Stomach (tissue), 4 donors: ENCODE data around the gene DNM3.

Experiments
- EP300 ChIP-seq: sonication (generic); formaldehyde crosslinking; IDR thresholded peaks from one replicate; pipeline ENCODE4 v1.6.1; 2017; ENCODE audit warnings: antibody characterized with exemption
- POLR2A ChIP-seq, 4 donors: fragments of 450-650 bp; IDR thresholded peaks; one replicate each; pipeline ENCODE4 v1.6.1; 2016; ENCODE audit warnings: antibody characterized with exemption in 4 of 4, control low read depth in 2 of 4, mild to moderate bottlenecking in 1 of 4, moderate library complexity in 1 of 4
- TF ChIP-seq, protein P1 (sequence below), 7 experiments: fragments of 450-650 bp in 4 of 7; fragments of 200-600 bp in 3 of 7; sonication (generic) in 3 of 7; IDR thresholded peaks; one replicate each; pipeline ENCODE4 v1.5.1; 2016 to 2019; ENCODE audit warnings: antibody characterized with exemption in 7 of 7, control low read depth in 2 of 7, mild to moderate bottlenecking in 1 of 7

DNA sequence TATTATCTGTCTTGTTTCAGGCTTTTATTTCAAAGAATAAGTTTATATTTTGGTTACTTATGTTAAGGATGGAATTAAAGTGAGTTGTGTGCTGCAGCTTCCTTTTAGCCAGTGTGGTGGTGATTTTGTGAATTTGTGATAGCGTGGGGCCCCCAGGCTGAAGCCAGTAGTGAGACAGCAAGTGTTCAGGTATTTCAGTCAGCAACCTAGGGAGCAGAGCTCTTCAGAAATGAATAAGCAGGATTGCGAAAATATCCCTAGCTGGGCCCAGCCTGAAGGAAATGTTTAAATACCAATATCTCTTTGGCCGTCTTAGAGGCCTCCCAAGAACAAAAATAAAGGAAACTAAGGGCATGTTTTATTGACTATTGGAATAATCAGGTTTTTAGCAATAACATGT, 428.3 kb downstream of the DNM3 start:
- no peak for TF ChIP-seq POLR2A (IDR thresholded peaks at IDR 0.05)
- TF ChIP-seq, protein P1, sequence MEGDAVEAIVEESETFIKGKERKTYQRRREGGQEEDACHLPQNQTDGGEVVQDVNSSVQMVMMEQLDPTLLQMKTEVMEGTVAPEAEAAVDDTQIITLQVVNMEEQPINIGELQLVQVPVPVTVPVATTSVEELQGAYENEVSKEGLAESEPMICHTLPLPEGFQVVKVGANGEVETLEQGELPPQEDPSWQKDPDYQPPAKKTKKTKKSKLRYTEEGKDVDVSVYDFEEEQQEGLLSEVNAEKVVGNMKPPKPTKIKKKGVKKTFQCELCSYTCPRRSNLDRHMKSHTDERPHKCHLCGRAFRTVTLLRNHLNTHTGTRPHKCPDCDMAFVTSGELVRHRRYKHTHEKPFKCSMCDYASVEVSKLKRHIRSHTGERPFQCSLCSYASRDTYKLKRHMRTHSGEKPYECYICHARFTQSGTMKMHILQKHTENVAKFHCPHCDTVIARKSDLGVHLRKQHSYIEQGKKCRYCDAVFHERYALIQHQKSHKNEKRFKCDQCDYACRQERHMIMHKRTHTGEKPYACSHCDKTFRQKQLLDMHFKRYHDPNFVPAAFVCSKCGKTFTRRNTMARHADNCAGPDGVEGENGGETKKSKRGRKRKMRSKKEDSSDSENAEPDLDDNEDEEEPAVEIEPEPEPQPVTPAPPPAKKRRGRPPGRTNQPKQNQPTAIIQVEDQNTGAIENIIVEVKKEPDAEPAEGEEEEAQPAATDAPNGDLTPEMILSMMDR (IDR thresholded peaks at IDR 0.05): no peak
- TF ChIP-seq EP300: no peak
